Lung microvascular endothelial cell (primary cell): ENCODE measurements around the gene GATA3. TPM values are rescaled to one million over a fixed set of nuclear protein-coding genes. Genes with fewer than 3 reads are reported as not detected.

Source experiments
- DNase-seq, 2 donors: peaks; one replicate each; pipeline versions ENCODE4 v3.0.0 to v3.0.0-alpha.2; 2010; ENCODE audit warnings: low read depth in 2 of 2
- total RNA-seq: library from RNA; depleted of rRNA; stranded (reverse); fragments of >200 nt; gene quantifications from 2 replicates; pipeline ENCODE4 v1.2.1, GENCODE V29; 2014

Gene GATA3
- total RNA-seq, 1 donor from 2014 or later, result under 0.01 TPM

DNA sequence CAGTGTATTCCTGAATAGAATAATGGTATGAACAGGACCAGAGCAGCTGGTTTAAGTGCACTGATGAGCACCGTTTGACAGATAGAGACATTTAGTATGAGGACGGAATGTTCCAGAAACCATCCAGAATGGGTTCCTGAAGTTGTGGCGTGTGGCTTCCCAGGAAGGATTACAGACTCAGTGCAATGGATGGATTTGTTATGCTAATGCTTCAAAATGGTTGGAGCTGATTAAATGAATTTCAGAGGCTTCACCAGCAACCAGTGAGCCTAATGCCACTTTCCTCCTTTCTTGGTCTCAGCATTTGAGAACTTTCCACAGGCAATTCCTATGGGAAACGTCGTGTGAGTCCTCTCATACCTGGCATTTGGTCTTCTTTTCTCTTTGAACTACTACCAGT is 9.9 kb downstream of the GATA3 start:
- DNase-seq, result no peak

DNA sequence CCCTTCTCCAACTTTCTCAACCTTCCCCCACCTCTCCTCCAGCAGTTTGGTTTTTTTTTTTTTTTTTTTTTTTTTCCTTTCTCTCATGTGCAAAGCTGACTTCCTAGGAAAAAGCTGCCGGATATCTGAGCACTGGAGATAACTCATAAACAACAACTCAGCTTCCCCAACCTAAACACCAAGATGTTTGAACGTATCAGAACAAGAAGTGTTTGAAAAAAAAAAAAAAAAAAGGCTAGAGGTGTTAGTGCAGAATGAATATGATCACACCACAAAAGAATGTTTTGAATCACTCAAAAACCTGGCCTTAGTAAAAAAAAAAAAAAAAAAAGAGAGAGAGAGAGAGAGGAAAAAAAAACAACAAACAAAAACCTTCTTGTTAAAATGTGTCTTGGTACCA is 11.2 kb downstream of the GATA3 start:
- peak; percentile 43 to 77 for DNase-seq

- no peak for DNase-seq
These were observed 11.6 kb downstream of the GATA3 start for GRCh38 chr10:8066124-8066523.

GRCh38 chr10:8066797-8067196 is 12.3 kb downstream of the GATA3 start:
- DNase-seq, result no peak

DNA sequence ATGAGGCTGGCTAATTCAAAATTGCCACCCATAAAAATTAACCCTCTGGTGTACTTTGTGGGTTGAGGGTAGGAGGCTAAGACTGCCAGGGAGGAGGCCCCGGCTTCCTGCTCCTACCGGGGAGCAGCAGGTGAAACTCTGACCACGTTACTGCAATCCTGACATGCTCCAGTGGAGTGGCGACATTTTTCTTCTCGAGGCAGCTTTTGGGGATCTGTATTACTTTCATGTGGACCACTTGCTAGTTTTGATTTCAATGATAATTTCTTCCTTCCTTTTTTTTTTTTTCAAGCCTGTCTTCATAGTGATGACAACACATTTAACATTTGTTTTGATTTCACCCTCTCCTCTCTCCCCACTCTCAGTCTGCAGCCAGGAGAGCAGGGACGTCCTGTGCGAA is 14.6 kb downstream of the GATA3 start:
- no peak for DNase-seq

- no peak for DNase-seq
These were observed 15.1 kb downstream of the GATA3 start for GRCh38 chr10:8069627-8070026.

DNA sequence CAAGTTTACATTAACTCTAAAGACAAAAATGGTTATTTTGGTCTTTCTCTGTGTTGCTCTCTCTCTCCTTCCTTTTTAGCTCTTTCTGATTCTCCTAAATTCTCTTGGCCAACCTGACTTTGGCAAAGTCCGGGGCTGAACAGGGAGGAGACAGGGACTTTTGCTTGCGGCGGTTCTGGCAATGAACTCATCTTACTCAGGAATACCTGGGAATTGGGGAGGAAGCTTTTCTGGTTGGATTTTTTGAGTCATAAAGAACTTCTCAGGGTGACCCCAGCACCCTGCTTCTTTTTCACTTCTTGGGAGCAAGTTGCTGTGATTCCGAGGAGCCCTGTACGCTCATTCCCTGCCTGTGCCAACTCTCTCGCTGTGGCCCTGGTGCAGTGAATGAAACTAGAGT is 16.0 kb downstream of the GATA3 start:
- DNase-seq, result no peak

GRCh38 chr10:8071006-8071405 is 16.5 kb downstream of the GATA3 start:
- DNase-seq, result no peak

DNA sequence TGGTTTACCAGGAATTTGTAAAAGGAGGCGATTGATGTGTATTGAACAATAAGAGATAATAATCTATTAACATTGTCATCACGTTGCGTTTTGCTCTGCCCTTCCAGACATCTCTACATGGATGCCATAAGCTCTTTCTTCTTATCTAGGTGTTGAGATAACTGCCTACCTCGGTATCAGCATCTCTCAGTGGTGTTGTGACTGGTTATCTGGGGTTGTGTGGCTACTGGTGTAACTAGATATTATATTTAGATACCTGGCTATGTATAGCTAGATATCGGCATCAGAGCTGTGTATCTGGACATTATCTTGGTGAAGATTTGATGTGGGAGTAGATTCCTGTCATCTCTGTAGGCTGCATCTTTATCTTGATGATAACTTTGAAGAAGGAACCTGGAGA is 17.2 kb downstream of the GATA3 start:
- no peak for DNase-seq

GRCh38 chr10:8072211-8072610 is 17.7 kb downstream of the GATA3 start:
- no peak for DNase-seq

- no peak for DNase-seq
These were observed 19.4 kb downstream of the GATA3 start for GRCh38 chr10:8073691-8074416.

GRCh38 chr10:8074881-8075280 is 20.4 kb downstream of the GATA3 start:
- DNase-seq, result no peak

DNA sequence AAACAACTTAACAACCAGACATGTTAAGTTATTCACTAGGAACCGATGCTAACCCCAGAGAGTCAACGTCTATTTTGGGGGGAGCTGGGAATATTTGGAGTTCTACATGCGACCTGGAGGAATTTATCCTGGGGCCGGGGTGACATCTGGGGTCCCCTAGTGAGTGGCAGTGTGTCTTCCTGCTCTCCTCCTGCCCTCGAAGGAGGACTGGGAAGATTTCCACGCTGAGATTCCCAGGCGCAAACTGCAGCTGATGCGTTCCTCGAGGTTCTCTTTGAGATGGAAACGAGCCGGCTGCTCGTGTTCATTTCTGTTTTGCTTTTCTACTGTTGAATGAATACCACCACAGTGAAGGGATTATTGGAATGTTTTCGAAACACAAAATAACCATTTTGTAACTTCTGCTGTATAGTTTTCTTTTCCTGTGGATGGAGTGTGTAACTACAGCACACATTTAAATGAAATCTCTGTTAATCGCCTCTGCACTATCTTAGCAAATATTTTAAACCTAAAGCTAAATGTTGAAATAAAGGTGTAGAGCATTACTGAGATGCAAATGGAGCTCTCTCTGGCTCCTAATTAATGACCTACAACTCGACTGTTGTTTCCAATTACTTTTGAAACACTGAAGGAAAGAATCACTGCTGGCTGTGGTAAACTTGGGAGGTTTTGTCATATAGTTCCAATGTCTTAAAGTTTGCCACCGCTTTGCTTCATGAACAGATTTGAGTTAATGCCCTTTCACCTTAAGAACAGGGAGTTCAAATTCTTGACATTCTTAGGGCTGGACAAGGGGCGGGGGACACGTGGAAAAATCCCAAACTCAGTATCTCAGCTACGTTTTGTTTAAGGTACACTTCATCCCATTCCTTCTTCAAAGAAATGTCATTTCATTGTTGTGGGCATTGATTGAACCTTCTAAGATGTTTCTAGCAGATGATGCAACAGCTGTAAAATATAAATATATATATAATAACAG is 21.1 kb downstream of the GATA3 start:
- no peak for DNase-seq

DNA sequence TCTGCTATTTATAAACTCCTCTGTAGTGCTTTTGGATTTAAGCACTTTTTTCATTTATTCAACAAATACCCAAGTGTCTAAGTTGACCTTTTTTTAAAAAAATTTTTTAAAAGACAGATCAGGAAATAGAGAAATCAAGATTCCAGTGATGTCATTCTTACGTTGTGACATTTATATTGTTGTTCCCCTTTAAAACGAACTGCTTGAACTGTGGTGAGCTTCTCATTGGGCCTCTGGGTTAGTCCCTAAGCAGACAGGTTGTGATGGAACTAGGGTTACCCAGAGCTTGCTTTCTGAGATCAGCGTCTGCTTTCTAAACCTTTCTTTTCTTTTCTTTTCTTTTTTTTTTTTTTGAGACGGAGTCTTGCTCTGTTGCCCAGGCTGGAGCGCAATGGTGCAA is 22.4 kb downstream of the GATA3 start:
- no peak for DNase-seq

DNA sequence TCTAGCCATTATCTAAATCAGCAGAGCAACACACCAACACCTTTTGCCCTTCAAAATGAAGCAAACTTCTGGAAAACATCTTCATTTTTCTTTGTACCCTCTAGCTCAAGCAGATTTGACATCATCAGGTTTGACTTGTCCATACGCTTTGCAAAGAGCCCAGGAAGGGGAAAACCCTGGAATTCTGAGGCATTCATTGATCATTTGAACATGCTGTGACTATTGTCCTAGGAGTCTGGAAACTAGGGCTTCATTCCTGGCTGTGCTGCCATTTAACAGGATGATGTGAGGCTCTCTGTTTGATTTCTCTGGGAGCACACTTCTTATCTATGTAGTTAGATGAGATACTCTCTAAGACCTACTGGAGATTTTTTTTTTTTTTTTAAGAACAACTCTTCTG is 23.5 kb downstream of the GATA3 start:
- no peak for DNase-seq

DNA sequence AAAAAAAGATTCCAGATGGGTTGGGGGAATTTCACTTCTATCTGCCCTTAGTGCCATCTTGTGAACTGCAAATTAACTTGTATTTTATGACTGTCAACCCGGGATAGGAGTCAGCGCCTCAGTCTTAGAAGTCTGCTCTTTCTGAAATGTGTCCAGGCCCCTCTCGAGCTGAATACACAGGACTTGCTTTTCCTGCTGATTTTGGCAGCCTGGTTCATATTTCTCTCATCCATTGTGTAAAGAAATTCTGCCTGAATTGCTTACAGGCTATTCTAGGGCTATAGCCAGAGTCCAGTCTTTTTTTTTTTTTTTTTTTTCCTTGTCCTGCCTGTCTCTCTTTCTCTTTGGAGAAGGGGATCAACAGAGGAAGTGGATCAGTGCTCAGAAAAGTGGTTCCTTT is 24.6 kb downstream of the GATA3 start:
- DNase-seq, result peak in 1 of 2 donors; percentile 44

- no peak for DNase-seq
These were observed 30.3 kb downstream of the GATA3 start for GRCh38 chr10:8084799-8085198.

GRCh38 chr10:8085251-8085650 is 30.8 kb downstream of the GATA3 start:
- DNase-seq, result no peak

DNA sequence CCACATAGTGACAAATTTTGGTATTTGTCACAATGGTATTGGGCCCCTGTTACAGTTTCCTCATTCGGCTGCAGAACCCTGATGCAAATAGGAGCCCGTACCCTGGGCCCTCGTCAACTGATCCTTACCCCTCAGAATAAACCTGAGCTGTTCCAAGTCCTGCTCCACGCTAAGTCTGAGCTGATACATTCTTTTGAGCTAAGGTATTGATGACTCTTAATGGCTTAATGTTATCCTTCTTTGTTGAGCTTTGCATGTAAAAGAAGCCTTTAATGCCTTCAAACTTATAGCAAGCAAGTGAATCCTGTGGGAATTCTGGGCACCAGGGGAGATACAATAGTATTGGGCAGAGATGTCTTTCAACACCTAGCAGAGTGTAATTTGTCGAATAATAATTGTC is 31.8 kb downstream of the GATA3 start:
- no peak for DNase-seq

GRCh38 chr10:8088504-8088903 is 34.0 kb downstream of the GATA3 start:
- DNase-seq, result no peak

- DNase-seq, result no peak
These were observed 37.9 kb downstream of the GATA3 start for GRCh38 chr10:8092428-8092827.

- no peak for DNase-seq
These were observed 41.5 kb downstream of the GATA3 start for GRCh38 chr10:8095959-8096358.

DNA sequence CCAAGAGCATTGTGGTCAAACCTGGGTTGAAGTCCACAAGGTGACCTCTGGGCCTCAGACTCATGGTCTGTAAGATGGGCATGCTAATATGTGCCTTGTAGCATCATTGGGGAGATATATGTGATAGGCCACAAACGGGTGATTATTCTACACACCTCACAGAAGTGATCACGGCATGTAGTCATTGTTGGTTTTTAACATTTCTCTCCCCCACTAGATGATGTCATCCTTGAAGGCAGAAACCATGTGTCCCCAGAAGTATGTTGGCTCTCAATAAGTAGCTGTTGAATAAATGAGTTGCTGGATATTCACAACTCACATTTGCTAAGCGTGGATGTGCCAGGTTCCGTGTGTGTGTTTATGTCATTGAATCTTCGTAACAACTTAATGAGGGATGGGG is 42.4 kb downstream of the GATA3 start:
- no peak for DNase-seq
